Sigmoid colon (tissue), 3 donors: ENCODE measurements around the gene SENP3.

Experiments
- CTCF ChIP-seq, 4 experiments: fragments of 450-650 bp in 3 of 4; fragments of 200-600 bp in 1 of 4; IDR thresholded peaks; one replicate each; pipeline ENCODE4 v1.5.1; 2016 to 2019; ENCODE audit warnings: antibody characterized with exemption in 4 of 4, mild to moderate bottlenecking in 3 of 4, moderate library complexity in 2 of 4
- POLR2A ChIP-seq, 2 donors: fragments of 450-650 bp; IDR thresholded peaks; one replicate each; pipeline ENCODE4 v1.6.1; 2016; ENCODE audit warnings: antibody characterized with exemption in 2 of 2, mild to moderate bottlenecking in 2 of 2, moderate library complexity in 2 of 2

DNA sequence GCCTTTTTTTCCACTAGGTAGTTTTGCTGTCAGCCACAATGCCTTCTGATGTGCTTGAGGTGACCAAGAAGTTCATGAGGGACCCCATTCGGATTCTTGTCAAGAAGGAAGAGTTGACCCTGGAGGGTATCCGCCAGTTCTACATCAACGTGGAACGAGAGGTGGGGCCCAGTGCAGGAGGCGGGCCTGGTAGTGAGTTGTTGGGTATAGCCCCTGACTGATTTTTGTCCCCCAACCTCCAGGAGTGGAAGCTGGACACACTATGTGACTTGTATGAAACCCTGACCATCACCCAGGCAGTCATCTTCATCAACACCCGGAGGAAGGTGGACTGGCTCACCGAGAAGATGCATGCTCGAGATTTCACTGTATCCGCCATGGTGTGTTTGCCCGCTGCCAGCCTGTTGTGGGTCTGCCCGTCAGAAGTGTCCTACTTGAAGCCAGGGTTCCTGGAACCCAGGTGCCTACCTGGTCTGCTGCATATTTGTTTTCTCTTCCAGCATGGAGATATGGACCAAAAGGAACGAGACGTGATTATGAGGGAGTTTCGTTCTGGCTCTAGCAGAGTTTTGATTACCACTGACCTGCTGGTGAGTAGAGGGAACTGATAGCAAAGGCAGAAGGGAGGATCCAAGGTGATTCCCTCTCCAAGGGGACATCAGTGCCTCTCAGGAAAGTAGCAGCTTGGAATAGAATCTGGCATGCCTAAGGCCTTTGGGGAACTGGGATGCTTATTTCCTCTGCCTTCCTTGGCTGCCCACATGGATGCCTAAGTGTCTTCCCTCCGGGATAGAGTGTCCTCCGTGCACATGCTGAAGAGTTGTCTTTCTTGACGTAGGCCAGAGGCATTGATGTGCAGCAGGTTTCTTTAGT lies 15.8 kb downstream of the SENP3 start:
- TF ChIP-seq CTCF (IDR thresholded peaks at IDR 0.05): no peak
- TF ChIP-seq POLR2A (IDR thresholded peaks at IDR 0.05): no peak
